Liver (tissue), 9 donors: ENCODE measurements around the gene HS3ST6. TPM values are rescaled to one million over a fixed set of nuclear protein-coding genes. Genes with fewer than 3 reads are reported as not detected.

ENCODE experiments used
- DNase-seq: peaks from one replicate; pipeline ENCODE4 v3.0.0-alpha.2; 2017; ENCODE audit warnings: low spot score
- H3K27ac ChIP-seq, 2 donors: one replicate each; pipeline ENCODE4 v1.7.0; 2013; ENCODE audit warnings: inconsistent platforms in 2 of 2, low read length in 2 of 2, control low read depth in 1 of 2, low read depth in 1 of 2, mild to moderate bottlenecking in 1 of 2
- H3K27me3 ChIP-seq, 4 donors: one replicate each; pipeline versions ENCODE4 v1.6.1 to v1.7.0; 2013; ENCODE audit warnings: low read length in 3 of 4, inconsistent platforms in 1 of 4, mild to moderate bottlenecking in 1 of 4, moderate library complexity in 1 of 4; ENCODE audit not compliant: control insufficient read depth in 4 of 4, insufficient read depth in 4 of 4
- H3K36me3 ChIP-seq, 4 donors: one replicate each; pipeline versions ENCODE4 v1.6.1 to v1.7.0; 2013; ENCODE audit warnings: low read length in 3 of 4, mild to moderate bottlenecking in 3 of 4, low read depth in 1 of 4, moderate library complexity in 1 of 4; ENCODE audit not compliant: control insufficient read depth in 4 of 4, insufficient read depth in 3 of 4
- H3K4me1 ChIP-seq, 4 donors: one replicate each; pipeline versions ENCODE4 v1.6.1 to v1.7.0; 2013; ENCODE audit warnings: low read length in 3 of 4, mild to moderate bottlenecking in 3 of 4, moderate library complexity in 1 of 4; ENCODE audit not compliant: control insufficient read depth in 4 of 4, insufficient read depth in 4 of 4
- H3K4me3 ChIP-seq, 3 donors: one replicate each; pipeline versions ENCODE4 v1.6.1 to v1.7.0; 2013; ENCODE audit warnings: low read length in 3 of 3, control low read depth in 1 of 3, low read depth in 1 of 3, mild to moderate bottlenecking in 1 of 3
- H3K9ac ChIP-seq, 2 donors: one replicate each; pipeline ENCODE4 v1.7.0; 2013; ENCODE audit warnings: low read length in 2 of 2, mild to moderate bottlenecking in 2 of 2, moderate library complexity in 2 of 2, control low read depth in 1 of 2, low read depth in 1 of 2
- H3K9me3 ChIP-seq, 4 donors: one replicate each; pipeline versions ENCODE4 v1.6.1 to v1.7.0; 2013; ENCODE audit warnings: low read length in 3 of 4; ENCODE audit not compliant: control insufficient read depth in 4 of 4
- ATF3 ChIP-seq: IDR thresholded peaks from 2 replicates; pipeline ENCODE4 v1.6.1; 2016; ENCODE audit warnings: antibody characterized with exemption
- CTCF ChIP-seq: fragments of 150-350 bp; IDR thresholded peaks from 2 replicates; pipeline ENCODE4 v1.5.1; 2017; ENCODE audit warnings: improper control_type of control experiment, low read depth, low read length; ENCODE audit not compliant: missing input control
- EGR1 ChIP-seq, 2 donors: IDR thresholded peaks; 2 replicates each; pipeline ENCODE4 v1.6.1; 2016 to 2018; ENCODE audit warnings: antibody characterized with exemption in 2 of 2, low read depth in 2 of 2
- FOXA1 ChIP-seq: IDR thresholded peaks from 2 replicates; pipeline ENCODE4 v1.6.1; 2016; ENCODE audit warnings: antibody characterized with exemption
- FOXA2 ChIP-seq: IDR thresholded peaks from 2 replicates; pipeline ENCODE4 v1.6.1; 2016; ENCODE audit warnings: antibody characterized with exemption
- GABPA ChIP-seq, 2 donors: IDR thresholded peaks in 1 of 2; conservative IDR thresholded peaks in 1 of 2; 2 replicates each; pipeline ENCODE4 v1.6.1; 2016; ENCODE audit warnings: antibody characterized with exemption in 2 of 2, mild to moderate bottlenecking in 1 of 2, moderate library complexity in 1 of 2
- HNF4A ChIP-seq, 2 donors: conservative IDR thresholded peaks; 2 replicates each; pipeline ENCODE4 v1.6.1; 2016; ENCODE audit warnings: antibody characterized with exemption in 2 of 2, mild to moderate bottlenecking in 2 of 2
- HNF4G ChIP-seq: IDR thresholded peaks from 2 replicates; pipeline ENCODE4 v1.6.1; 2016; ENCODE audit warnings: antibody characterized with exemption
- JUND ChIP-seq, 2 donors: IDR thresholded peaks; 2 replicates each; pipeline ENCODE4 v1.6.1; 2016; ENCODE audit warnings: antibody characterized with exemption in 2 of 2
- MAX ChIP-seq: IDR thresholded peaks from 2 replicates; pipeline ENCODE4 v1.6.1; 2016; ENCODE audit warnings: antibody characterized with exemption
- NR2F2 ChIP-seq: IDR thresholded peaks from 2 replicates; pipeline ENCODE4 v1.6.1; 2016; ENCODE audit warnings: antibody characterized with exemption
- RAD21 ChIP-seq, 2 donors: IDR thresholded peaks; 2 replicates each; pipeline ENCODE4 v1.6.1; 2016; ENCODE audit warnings: antibody characterized with exemption in 2 of 2, mild to moderate bottlenecking in 2 of 2
- REST ChIP-seq: IDR thresholded peaks from 2 replicates; pipeline ENCODE4 v1.6.1; 2016; ENCODE audit warnings: antibody characterized with exemption, mild to moderate bottlenecking
- RXRA ChIP-seq, 2 donors: IDR thresholded peaks; 2 replicates each; pipeline ENCODE4 v1.6.1; 2017 to 2018; ENCODE audit warnings: antibody characterized with exemption in 2 of 2, mild to moderate bottlenecking in 1 of 2
- SP1 ChIP-seq: IDR thresholded peaks from 2 replicates; pipeline ENCODE4 v1.6.1; 2018; ENCODE audit warnings: antibody characterized with exemption, mild to moderate bottlenecking
- TAF1 ChIP-seq: conservative IDR thresholded peaks from 2 replicates; pipeline ENCODE4 v1.6.1; 2016; ENCODE audit warnings: antibody characterized with exemption, mild to moderate bottlenecking
- YY1 ChIP-seq: IDR thresholded peaks from 2 replicates; pipeline ENCODE4 v1.6.1; 2016; ENCODE audit warnings: antibody characterized with exemption, mild to moderate bottlenecking
- ZBTB33 ChIP-seq: IDR thresholded peaks from 2 replicates; pipeline ENCODE4 v1.6.1; 2016; ENCODE audit warnings: antibody characterized with exemption
- WGBS: extraction: QIAGEN DNeasy Blood & Tissue Kit; methylation state at CpG from one replicate; pipeline ENCODE4 v1.1.7; 2013; 5-methylcytosine and 5-hydroxymethylcytosine counted together
- polyA plus RNA-seq, 2 donors: library from polyadenylated mRNA; stranded (reverse) in 1 of 2; unstranded in 1 of 2; fragments of 200-250 nt in 1 of 2; fragments of >200 nt in 1 of 2; fragmentation: Nextera tagmentation in 1 of 2; extraction: Ambion mirVana in 1 of 2; gene quantifications; one replicate each; pipeline versions ENCODE4 v1.2.1 to v1.2.3, GENCODE V29; 2013 to 2015
- total RNA-seq, 2 donors: library from RNA; depleted of rRNA; stranded (reverse); fragments of >200 nt; gene quantifications; one replicate each; pipeline ENCODE4 v1.2.3, GENCODE V29; 2014
- donor health status: healthy.
- donor health status: healthy.
- donor health status: healthy.
- donor health status: healthy.
- donor health status: healthy.

HS3ST6 gene
- total and polyA plus RNA-seq, 4 donors, result not detected

- H3K9ac ChIP-seq, result no peak overlapping the region
- H3K4me1 ChIP-seq, result no peaks in the 10 kb centered on the region
- 48% methylated on average over 4 of the region's 4 CpGs for WGBS
- H3K27ac ChIP-seq, result no peak overlapping the region
- no peaks in the 10 kb centered on the region for H3K27me3 ChIP-seq
- no peak for DNase-seq
- H3K36me3 ChIP-seq, result no peaks in the 10 kb centered on the region
- no peaks in the 10 kb centered on the region for H3K9me3 ChIP-seq
- no peak overlapping the region for H3K4me3 ChIP-seq
- TF ChIP-seq HNF4G (no peak), ATF3 (no peak), YY1 (no peak), FOXA2 (no peak), NR2F2 (no peak), ZBTB33 (no peak), EGR1 (IDR thresholded peaks at IDR 0.05; ENCODE audit: low read depth in 2 of 2) (no peak), RXRA (IDR thresholded peaks at IDR 0.05) (no peak), SP1 (no peak), HNF4A (conservative IDR thresholded peaks at IDR 0.05) (no peak)
Measured at GRCh38 chr16:1890708-1891050, 27.5 kb downstream of the HS3ST6 start.

- Histone ChIP-seq H3K27me3 (no peaks in the 10 kb centered on the region), H3K4me3 (no peak overlapping the region), H3K36me3 (no peaks in the 10 kb centered on the region), H3K4me1 (no peaks in the 10 kb centered on the region), H3K9ac (no peak overlapping the region), H3K9me3 (no peaks in the 10 kb centered on the region), H3K27ac (no peak overlapping the region)
- WGBS, result 70% methylated on average over 16 of the region's 16 CpGs
- no peak for DNase-seq
- TF ChIP-seq CTCF, result no peak
- TF ChIP-seq HNF4G, result no peak
- no peak for TF ChIP-seq SP1
- no peak for TF ChIP-seq GABPA (IDR thresholded peaks at IDR 0.05 in 1 of 2, conservative IDR thresholded peaks at IDR 0.05 in 1 of 2)
- no peak for TF ChIP-seq NR2F2
- TF ChIP-seq HNF4A (conservative IDR thresholded peaks at IDR 0.05), result no peak
- no peak for TF ChIP-seq TAF1
- TF ChIP-seq ATF3, result no peak
- no peak for TF ChIP-seq FOXA1
- no peak for TF ChIP-seq EGR1 (IDR thresholded peaks at IDR 0.05; ENCODE audit: low read depth in 2 of 2)
- no peak for TF ChIP-seq MAX
- no peak for TF ChIP-seq FOXA2
- TF ChIP-seq YY1, result no peak
- no peak for TF ChIP-seq REST
- TF ChIP-seq ZBTB33, result no peak
- TF ChIP-seq JUND (IDR thresholded peaks at IDR 0.05), result no peak
- no peak for TF ChIP-seq RXRA (IDR thresholded peaks at IDR 0.05)
- no peak for TF ChIP-seq RAD21 (IDR thresholded peaks at IDR 0.05)
Measured at GRCh38 chr16:1890024-1890707, 28.0 kb downstream of the HS3ST6 start.
